Chondrocyte (in vitro differentiated cells): ENCODE data around the gene AFTPH. TPM values are rescaled to one million over a fixed set of nuclear protein-coding genes. Genes with fewer than 3 reads are reported as not detected.

ENCODE experiments used
- DNase-seq: peaks from one replicate; pipeline ENCODE4 v3.0.0; 2021; ENCODE audit warnings: mixed read lengths, low spot score
- H3K27ac Mint-ChIP-seq: one replicate; pipeline ENCODE4 v1.8.0; 2021; ENCODE audit warnings: mild to moderate bottlenecking, moderate library complexity, mixed read lengths; ENCODE audit not compliant: unreplicated experiment
- H3K27me3 Mint-ChIP-seq: 2 replicates; pipeline ENCODE4 v1.8.0; 2021; ENCODE audit warnings: low read depth, mixed read lengths
- H3K36me3 Mint-ChIP-seq: 2 replicates; pipeline ENCODE4 v1.8.0; 2021; ENCODE audit warnings: low read depth, mixed read lengths
- H3K4me1 Mint-ChIP-seq: 2 replicates; pipeline ENCODE4 v1.8.0; 2021; ENCODE audit warnings: low read depth, mild to moderate bottlenecking, mixed read lengths
- H3K4me3 Mint-ChIP-seq: one replicate; pipeline ENCODE4 v1.8.0; 2021; ENCODE audit warnings: mild to moderate bottlenecking, moderate library complexity, mixed read lengths; ENCODE audit not compliant: unreplicated experiment
- H3K9me3 Mint-ChIP-seq: 2 replicates; pipeline ENCODE4 v1.8.0; 2021; ENCODE audit warnings: low read depth, mixed read lengths
- CTCF ChIP-seq: fragments of 200-600 bp; sonication (generic); IDR thresholded peaks from 2 replicates; pipeline ENCODE4 v1.5.0; 2021; ENCODE audit warnings: antibody characterized with exemption, mild to moderate bottlenecking, moderate library complexity
- total RNA-seq: library from RNA; stranded (reverse); gene quantifications from 3 replicates; pipeline ENCODE4 v1.2.1, GENCODE V29; 2021

AFTPH gene
- total RNA-seq, 1 donor from 2014 or later = 17.3 TPM

- TF ChIP-seq CTCF = no peak
- Mint-ChIP-seq H3K27me3 (peaks cover 3% of the 10 kb centered on the region), H3K36me3 (no peaks in the 10 kb centered on the region), H3K27ac (no peak overlapping the region), H3K4me3 (no peak overlapping the region), H3K9me3 (no peaks in the 10 kb centered on the region), H3K4me1 (peaks cover 7% of the 10 kb centered on the region)
- no peak for DNase-seq
These were observed 45.5 kb upstream of the AFTPH start for GRCh38 chr2:64478502-64479230.

- peaks cover 3% of the 10 kb centered on the region for H3K27me3 Mint-ChIP-seq
- H3K27ac Mint-ChIP-seq = no peak overlapping the region
- no peak for DNase-seq
- H3K4me3 Mint-ChIP-seq = no peak overlapping the region
- peaks cover 7% of the 10 kb centered on the region for H3K4me1 Mint-ChIP-seq
- H3K9me3 Mint-ChIP-seq = no peaks in the 10 kb centered on the region
- TF ChIP-seq CTCF = no peak
- no peaks in the 10 kb centered on the region for H3K36me3 Mint-ChIP-seq
These were observed 44.6 kb upstream of the AFTPH start for GRCh38 chr2:64479259-64480117.

- TF ChIP-seq CTCF = no peak
These were observed 42.5 kb upstream of the AFTPH start for GRCh38 chr2:64481665-64482064.

GRCh38 chr2:64482243-64482642, 41.9 kb upstream of the AFTPH start:
- Mint-ChIP-seq H3K27ac (no peak overlapping the region), H3K4me1 (peaks cover 7% of the 10 kb centered on the region), H3K9me3 (no peaks in the 10 kb centered on the region), H3K27me3 (peaks cover 3% of the 10 kb centered on the region), H3K36me3 (no peaks in the 10 kb centered on the region), H3K4me3 (no peak overlapping the region)
- no peak for DNase-seq
- no peak for TF ChIP-seq CTCF

More at GRCh38 chr2:64481665-64482064, 42.5 kb upstream of the AFTPH start:
- H3K9me3 Mint-ChIP-seq = no peaks in the 10 kb centered on the region
- DNase-seq = no peak
- H3K4me3 Mint-ChIP-seq = no peak overlapping the region
- no peak overlapping the region for H3K27ac Mint-ChIP-seq
- no peaks in the 10 kb centered on the region for H3K36me3 Mint-ChIP-seq
- H3K4me1 Mint-ChIP-seq = peaks cover 7% of the 10 kb centered on the region
- peaks cover 3% of the 10 kb centered on the region for H3K27me3 Mint-ChIP-seq

- H3K27ac Mint-ChIP-seq = no peak overlapping the region
- H3K9me3 Mint-ChIP-seq = no peaks in the 10 kb centered on the region
- peaks cover 3% of the 10 kb centered on the region for H3K27me3 Mint-ChIP-seq
- TF ChIP-seq CTCF = no peak
- no peaks in the 10 kb centered on the region for H3K36me3 Mint-ChIP-seq
- peaks cover 7% of the 10 kb centered on the region for H3K4me1 Mint-ChIP-seq
- DNase-seq = no peak
- no peak overlapping the region for H3K4me3 Mint-ChIP-seq
These were observed 41.2 kb upstream of the AFTPH start for GRCh38 chr2:64482765-64483504.
